Stimulated activated naive CD4-positive, alpha-beta T cell treated with Interleukin-2 at 50 U/mL for 16 hours (primary cell): Measurements from ENCODE around the gene C19orf33.
"Not testable (repeated sequence)": the region's sequence is repeated elsewhere in the genome, so short reads cannot be mapped to it uniquely, and the experiment has no call there.

Experiments
- DNase-seq: peaks from one replicate; lab custom pipeline; 2025; lab: John Stamatoyannopoulos, UW

Gene C19orf33

DNA sequence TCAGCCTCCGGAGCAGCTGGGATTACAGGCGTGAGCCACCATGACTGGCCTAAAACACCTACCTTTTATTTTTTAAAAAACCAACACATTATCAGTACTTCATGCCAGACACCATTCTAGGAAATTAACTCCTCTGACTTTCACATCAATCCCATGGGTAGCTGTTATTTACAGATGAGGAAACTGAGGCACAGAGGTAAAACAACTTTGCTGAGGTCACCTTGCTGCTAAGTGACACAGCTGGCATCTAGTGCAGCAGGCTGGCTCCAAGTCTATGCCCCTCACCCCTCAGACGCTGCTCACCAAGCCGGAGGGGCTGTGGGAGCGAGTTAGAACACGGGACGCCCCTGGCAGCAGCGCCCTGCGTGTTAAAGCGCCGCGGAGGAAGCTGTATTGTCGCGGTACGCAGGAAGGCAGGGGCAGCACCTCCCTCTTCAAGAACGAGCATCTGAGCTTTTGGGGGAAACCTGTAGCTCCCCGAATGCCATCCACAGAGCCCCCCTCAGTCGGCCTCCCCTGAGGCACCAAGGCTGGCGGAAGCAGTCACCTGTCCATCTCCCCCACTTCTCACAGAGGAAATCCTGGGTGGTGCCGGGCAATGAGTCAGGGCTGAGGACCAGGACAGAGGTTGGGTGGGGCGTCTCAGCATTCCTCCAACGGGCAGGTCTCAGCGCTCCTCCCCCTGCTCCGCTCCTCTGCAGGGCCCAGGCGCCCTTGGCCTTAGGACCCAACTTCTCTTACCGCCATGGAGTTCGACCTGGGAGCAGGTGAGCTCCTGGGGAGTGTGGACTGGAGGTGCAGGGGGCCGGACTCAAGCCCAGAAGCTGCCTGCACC lies at the start of gene C19orf33:
C19orf33 (plus strand) TSS at position 735 of the 835 bp plus-strand sequence; CDS start at position 746, 11 bp downstream.
- no peak for DNase-seq

DNA sequence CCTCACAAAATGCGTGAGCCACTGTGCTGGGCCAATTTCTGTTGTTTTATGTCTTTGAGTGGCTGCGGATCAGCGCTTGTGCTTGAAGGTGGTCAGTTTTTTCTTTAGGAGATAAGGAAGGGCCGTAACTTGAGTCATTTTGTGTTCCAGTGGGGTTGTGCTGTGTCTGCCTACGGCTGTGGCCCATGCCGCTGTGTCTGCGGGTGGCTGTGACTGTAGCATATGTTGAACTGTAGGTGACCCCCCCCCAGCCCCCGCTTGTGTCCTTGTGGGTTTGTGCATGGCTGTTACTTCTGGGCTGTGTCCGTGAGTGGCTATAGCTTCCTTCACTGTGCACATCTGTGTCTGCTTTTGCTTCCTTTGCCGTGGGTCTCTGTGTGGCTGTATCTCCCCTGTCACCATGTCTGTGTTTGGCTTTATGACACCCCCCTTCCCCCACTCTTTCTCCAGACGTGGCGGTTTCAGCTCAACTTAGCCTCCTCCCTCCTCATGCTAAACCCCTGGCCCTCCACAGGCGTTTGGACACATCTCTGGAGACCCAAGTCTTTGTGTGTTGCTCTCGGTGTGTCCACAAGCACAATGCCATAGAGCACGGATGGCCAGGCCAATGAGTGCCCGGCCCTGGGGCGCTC lies 48.6 kb upstream of the C19orf33 start:
- no peak for DNase-seq

DNA sequence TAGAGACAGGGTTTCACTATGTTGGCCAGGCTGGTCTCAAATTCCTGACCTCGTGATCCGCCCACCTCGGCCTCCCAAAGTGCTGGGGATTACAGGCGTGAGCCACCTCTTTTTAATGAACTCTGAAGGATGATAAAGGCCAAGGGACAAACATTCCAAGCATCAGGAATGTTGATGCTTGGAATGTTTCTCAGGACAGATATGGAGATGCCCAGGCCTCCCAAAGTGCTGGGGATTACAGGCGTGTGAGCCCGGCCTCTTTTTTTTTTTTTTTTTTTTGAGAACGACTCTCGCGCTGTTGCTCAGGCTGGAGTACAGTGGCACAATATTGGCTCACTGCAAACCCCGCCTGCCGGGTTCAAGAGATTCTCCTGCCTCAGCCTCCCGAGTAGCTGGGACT lies 42.1 kb upstream of the C19orf33 start:
- not testable (repeated sequence) for DNase-seq

DNA sequence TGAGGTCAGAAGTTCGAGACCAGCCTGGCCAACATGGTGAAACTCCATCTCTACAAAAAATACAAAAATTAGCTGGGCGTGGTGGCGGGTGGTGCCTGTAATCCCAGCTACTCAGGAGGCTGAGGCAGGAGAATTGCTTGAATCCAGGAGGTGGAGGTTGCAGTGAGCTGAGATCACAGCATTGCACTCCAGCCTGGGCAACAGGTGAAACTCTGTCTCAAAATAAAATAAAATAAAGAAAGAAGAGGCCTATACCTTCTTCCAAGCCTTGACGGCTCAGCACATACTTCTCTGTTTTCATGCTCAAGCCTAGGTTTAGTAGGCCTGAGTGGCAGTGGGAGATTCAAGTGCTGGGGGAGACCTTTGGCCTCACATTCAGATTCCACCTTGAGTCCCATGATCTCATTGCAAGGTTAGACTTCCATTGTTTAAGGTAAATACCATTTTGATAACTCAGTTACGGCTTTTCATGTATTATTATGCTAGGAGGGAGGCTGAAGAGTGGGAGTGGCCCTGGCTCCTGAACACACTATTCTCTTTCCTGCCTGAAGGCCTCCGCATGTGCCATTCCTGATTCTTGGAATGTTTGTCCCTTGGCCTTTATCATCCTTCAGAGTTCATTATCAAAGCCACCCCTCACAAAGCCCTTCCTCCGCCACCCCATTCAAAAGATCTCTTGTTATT lies 41.3 kb upstream of the C19orf33 start:
- no peak for DNase-seq

GRCh38 chr19:38263689-38264485 lies 40.2 kb upstream of the C19orf33 start:
- peak; percentile 59 for DNase-seq

DNA sequence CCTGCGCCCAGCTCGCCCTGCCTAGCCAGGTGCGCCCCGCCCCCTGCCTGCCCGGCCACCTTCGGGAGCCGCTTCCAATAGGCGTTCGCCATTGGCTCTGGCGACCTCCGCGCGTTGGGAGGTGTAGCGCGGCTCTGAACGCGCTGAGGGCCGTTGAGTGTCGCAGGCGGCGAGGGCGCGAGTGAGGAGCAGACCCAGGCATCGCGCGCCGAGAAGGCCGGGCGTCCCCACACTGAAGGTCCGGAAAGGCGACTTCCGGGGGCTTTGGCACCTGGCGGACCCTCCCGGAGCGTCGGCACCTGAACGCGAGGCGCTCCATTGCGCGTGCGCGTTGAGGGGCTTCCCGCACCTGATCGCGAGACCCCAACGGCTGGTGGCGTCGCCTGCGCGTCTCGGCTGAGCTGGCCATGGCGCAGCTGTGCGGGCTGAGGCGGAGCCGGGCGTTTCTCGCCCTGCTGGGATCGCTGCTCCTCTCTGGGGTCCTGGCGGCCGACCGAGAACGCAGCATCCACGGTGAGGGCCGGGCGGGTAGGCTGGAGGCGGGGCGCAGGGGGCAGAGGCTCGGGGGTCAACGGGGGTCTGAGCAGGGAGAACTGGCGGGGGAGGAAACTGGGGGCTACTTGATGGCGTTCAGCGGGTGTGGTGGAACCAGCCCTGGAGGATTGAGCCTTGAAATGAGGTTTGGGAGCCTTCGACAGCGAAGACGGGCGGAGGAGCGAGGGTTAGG lies 39.4 kb upstream of the C19orf33 start, which contains the start of gene SPINT2:
SPINT2 (plus strand) TSS at position 88 of the 727 bp plus-strand sequence; CDS start at position 408, 320 bp downstream.
- DNase-seq: peak; percentile 51

DNA sequence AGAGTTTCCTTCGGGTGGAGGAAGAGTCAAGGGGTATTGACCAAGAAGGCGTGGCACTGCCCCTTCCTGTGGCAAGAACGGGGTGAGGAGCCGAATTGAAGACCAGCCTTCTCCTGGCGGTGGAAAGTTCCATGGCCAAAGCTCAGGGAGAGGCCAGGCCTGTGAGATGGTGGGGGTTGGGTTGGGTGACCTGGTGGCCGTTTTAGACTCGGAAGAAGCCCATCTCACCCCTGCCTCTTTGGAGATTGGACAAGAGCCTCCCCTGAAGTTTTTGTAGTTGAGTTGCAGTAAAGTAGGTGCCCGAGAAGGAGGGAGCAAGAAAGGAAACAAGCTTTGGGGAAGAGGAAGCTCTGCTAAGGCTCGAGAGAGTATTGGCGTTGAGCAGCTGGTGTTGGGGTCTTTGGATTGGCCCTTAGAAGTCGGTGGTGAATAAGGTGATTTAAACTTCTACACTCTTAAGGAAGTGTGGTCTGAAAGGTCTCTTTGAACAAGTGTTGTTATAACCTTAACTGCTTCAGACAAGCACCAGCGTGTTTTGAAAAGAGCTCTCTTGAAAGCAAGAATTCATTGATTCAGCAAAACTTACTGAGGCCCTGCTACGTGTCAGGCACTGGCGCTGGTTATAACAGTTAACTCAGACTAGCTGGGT lies 38.7 kb upstream of the C19orf33 start:
- DNase-seq: no peak

DNA sequence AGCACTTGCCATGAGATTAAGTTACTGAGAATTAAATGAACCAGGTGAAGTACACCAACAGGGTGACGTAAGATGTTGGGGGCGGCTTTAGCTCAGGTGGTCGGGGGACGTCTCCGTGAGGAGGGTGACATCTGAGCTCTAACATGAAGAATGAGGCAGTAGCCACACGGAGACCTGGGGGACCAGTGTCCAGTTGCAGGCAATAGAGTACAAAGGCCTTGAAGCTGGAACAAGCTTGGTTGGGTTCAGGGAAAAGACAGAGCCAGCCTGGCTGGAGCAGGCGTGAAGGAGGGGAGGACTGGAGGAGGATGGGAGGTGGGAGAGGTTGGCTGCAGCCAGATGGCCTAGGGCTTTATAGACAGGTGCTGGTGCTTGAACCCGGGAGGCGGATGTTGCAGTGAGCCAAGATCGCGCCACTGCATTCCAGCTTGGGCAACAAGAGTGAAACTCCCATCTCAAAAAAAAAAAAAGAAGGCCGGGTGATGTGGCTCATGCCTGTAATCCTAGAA lies 38.1 kb upstream of the C19orf33 start:
- no peak for DNase-seq

DNA sequence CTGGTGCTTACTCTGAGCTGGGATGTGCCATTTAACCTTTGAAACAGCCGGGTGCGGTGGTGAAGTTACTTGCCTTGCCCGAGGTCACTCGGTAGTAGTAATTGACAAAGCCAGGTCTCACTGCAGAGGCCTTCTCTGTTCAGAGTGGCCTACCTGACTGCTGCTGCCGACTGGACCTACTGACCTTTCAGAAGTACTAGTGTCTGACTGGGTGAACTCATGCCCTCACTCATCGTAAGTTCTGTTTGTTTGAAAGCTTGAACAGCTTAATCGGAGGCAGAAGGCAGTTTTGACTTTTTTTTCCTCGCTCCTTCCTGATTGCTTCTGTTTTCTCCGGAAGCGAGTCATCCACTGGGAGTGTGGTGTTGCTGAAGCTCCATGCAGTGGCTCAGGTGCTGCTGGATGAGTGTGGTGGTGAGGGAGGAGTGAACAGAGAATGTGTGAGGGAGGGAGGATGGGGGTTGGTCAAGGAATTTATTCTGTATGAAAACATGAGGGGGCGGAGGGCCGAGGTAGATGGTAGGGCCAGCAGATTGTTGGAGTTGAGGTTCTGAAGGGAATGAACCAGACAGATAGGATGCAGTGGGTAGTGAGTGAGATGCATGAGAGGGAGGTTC lies 37.0 kb upstream of the C19orf33 start:
- DNase-seq: no peak

GRCh38 chr19:38267761-38268483 lies 36.1 kb upstream of the C19orf33 start:
- DNase-seq: no peak

DNA sequence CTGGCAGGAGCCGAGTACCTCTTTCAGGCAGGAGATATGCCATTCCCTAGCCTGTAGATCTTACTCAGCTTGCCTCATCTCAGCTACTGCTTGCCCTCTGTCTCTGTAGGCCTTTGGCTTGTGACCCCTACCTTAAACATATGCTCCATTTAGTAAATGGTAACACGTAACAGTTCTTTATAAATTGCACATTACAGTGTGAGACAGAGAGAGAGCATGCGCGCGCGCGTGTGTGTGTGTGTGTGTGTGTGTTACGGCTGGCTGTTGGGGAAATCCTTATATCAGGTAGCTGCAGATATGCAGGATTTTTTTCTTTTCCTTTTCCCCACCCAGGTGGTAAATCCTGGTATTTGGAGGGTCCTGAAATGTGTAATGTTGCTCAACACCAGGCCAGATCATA lies 35.5 kb upstream of the C19orf33 start:
- DNase-seq: no peak

DNA sequence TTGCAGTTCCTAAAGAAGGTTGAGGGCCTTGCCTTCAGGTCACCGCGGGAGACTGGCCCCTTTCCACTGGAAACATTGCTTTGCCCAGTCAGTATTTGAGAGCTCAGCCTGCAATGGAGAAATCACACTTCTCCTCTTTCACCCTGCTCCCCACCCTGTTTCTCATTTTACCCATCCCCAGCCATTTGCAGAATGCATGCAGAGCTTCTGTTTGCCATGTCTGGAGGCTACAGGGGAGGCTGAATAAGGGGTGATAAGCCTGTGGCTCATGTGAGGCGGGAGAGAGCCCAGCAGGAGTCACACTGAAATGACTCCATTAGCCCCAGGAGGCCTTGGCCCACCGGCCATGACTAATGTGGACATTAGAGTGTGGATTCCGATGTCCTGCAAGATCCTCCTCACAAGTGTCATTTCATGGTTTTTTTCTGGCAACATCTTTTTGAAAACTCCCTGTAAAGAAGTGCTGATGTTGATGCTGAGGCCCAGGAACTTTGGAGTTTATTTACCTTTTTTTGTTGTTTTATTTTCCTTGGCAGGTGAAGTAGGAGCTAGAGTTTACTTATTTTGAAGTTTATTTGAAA lies 33.4 kb upstream of the C19orf33 start:
- no peak for DNase-seq

GRCh38 chr19:38273499-38273898 lies 30.6 kb upstream of the C19orf33 start:
- no peak for DNase-seq

GRCh38 chr19:38274739-38275138 lies 29.3 kb upstream of the C19orf33 start:
- no peak for DNase-seq

GRCh38 chr19:38276942-38277517 lies 27.0 kb upstream of the C19orf33 start:
- no peak for DNase-seq

DNA sequence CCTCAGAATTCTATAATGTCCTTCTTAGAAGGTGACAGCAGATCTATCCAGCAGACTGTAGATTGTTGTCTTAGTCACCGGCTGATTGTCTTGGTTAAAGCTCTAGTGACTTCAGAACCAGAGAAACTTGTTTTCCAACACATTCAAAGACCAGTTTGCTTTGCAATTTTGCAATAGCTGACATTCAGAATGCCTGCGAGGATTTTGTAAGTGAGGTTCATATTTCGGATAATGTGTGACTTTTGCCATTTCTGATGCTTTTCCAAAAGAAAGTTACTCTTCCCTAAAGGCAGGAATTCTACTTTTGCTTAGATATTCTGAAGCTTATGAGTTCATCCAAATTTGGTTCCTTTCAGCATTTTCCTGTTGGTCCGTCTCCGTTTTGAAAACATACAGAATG lies 26.5 kb upstream of the C19orf33 start:
- DNase-seq: no peak

GRCh38 chr19:38277969-38278680 lies 25.9 kb upstream of the C19orf33 start:
- DNase-seq: no peak

DNA sequence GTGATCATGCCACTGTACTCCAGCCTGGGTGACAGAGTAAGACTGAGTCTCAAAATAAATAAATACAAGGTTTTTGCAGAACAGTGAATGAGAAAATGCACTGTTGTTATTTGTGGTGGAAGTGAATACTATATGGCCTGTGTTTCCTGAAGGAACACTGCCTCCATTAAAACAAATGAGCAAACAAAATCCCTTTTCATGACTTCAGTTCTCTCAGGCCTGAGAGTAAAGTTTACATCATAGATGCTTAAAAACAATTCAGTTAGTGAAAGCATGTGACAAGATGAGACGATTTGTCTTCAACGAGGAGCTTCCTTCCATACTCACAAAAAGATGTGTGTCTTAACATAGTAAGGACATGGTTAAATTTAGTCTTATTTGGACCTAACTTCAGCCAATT lies 25.3 kb upstream of the C19orf33 start:
- DNase-seq: no peak
